Activated CD4-positive, alpha-beta T cell treated with anti-CD3 and anti-CD28 coated beads, Interleukin-2, amount 50 U/mL, for 48 hours (primary cell): ENCODE results near the gene MRPS34.

Experiments used
- DNase-seq, 2 experiments: peaks; one replicate each; pipeline ENCODE4 v3.0.0-alpha.2; 2020

MRPS34 gene

GRCh38 chr16:1768767-1769401 lies 4.0 kb downstream of the MRPS34 start:
- no peak for DNase-seq

GRCh38 chr16:1768061-1768766 lies 4.7 kb downstream of the MRPS34 start:
- DNase-seq = no peak

GRCh38 chr16:1767116-1767994 lies 5.6 kb downstream of the MRPS34 start:
- no peak for DNase-seq

- DNase-seq = no peak
These were observed 6.2 kb downstream of the MRPS34 start for GRCh38 chr16:1766701-1767100.

GRCh38 chr16:1766231-1766630 lies 6.7 kb downstream of the MRPS34 start:
- DNase-seq = no peak

GRCh38 chr16:1765826-1766225 lies 7.1 kb downstream of the MRPS34 start:
- DNase-seq = no peak

- no peak for DNase-seq
These were observed 8.0 kb downstream of the MRPS34 start for GRCh38 chr16:1764971-1765370.

- no peak for DNase-seq
These were observed 9.1 kb downstream of the MRPS34 start for GRCh38 chr16:1763521-1764511.

GRCh38 chr16:1762879-1763520 lies 9.9 kb downstream of the MRPS34 start:
- DNase-seq = no peak

GRCh38 chr16:1762196-1762878 lies 10.6 kb downstream of the MRPS34 start:
- DNase-seq = no peak

GRCh38 chr16:1761751-1762150 lies 11.2 kb downstream of the MRPS34 start:
- no peak for DNase-seq

GRCh38 chr16:1760911-1761310 lies 12.0 kb downstream of the MRPS34 start:
- DNase-seq = no peak

- DNase-seq = no peak
These were observed 13.4 kb downstream of the MRPS34 start for GRCh38 chr16:1759511-1759910.

- no peak for DNase-seq
These were observed 14.0 kb downstream of the MRPS34 start for GRCh38 chr16:1758923-1759322.

GRCh38 chr16:1757714-1758461 lies 15.0 kb downstream of the MRPS34 start:
- no peak for DNase-seq

- no peak for DNase-seq
These were observed 18.7 kb downstream of the MRPS34 start for GRCh38 chr16:1754204-1754603.

GRCh38 chr16:1752853-1753252 lies 20.1 kb downstream of the MRPS34 start:
- DNase-seq = no peak

- no peak for DNase-seq
These were observed 21.0 kb downstream of the MRPS34 start for GRCh38 chr16:1751946-1752345.

GRCh38 chr16:1749152-1750117 lies 23.5 kb downstream of the MRPS34 start:
- DNase-seq = no peak
